Left ventricle myocardium superior (tissue), 1 donor: ENCODE results near the gene CRYBB1. TPM values are rescaled to one million over a fixed set of nuclear protein-coding genes. Genes with fewer than 3 reads are reported as not detected.

Experiments
- ATAC-seq: fragments of 200-7000 bp; cut with Tn5 transposase; one replicate; pipeline ENCODE4 v1.9.1; 2020; ENCODE audit warnings: mild to moderate bottlenecking, moderate library complexity
- DNase-seq: peaks from one replicate; pipeline ENCODE4 v3.0.0-alpha.2; 2020
- intact Hi-C: fragments of 100-400 bp; cut with micrococcal nuclease; formaldehyde crosslinking; loops from one replicate; pipeline ENCODE4 v1.11.0; 2022
- total RNA-seq: library from RNA; stranded (reverse); fragmentation: NEBNext Ultra II Directional; extraction: Animal tissue kit (Norgen Biotek cat#: 25700); gene quantifications from one replicate; pipeline ENCODE4 v1.2.1, GENCODE V29; 2021
- donor health status: DM: no; HTN: yes; CAD: no; lungs with severe emphysema.

The CRYBB1 gene
- total RNA-seq, 1 donor from 2014 or later, result 0.64 TPM

- DNase-seq (no peak), ATAC-seq (no peak)
- intact Hi-C loops, result no loop called here
These were observed 6.8 kb downstream of the CRYBB1 start for GRCh38 chr22:26610996-26611395.

- peak; percentile 54 for ATAC-seq
- intact Hi-C loops, result no loop called here
- DNase-seq, result peak; percentile 55
These were observed 7.5 kb downstream of the CRYBB1 start for GRCh38 chr22:26610072-26610958.

GRCh38 chr22:26609287-26609686, 8.5 kb downstream of the CRYBB1 start:
- ATAC-seq, result no peak
- intact Hi-C loops, result no loop called here
- no peak for DNase-seq

- ATAC-seq (no peak), DNase-seq (no peak)
- intact Hi-C loops, result no loop called here
These were observed 9.7 kb downstream of the CRYBB1 start for GRCh38 chr22:26608129-26608528.

- DNase-seq (no peak), ATAC-seq (no peak)
- intact Hi-C loops, result no loop called here
These were observed 11.2 kb downstream of the CRYBB1 start for GRCh38 chr22:26606611-26607010.

GRCh38 chr22:26604368-26604767, 13.5 kb downstream of the CRYBB1 start:
- intact Hi-C loops, result no loop called here
- DNase-seq (no peak), ATAC-seq (no peak)

GRCh38 chr22:26602127-26602526, 15.7 kb downstream of the CRYBB1 start:
- intact Hi-C loops, result no loop called here
- no peak for ATAC-seq
- no peak for DNase-seq

GRCh38 chr22:26601726-26602125, 16.1 kb downstream of the CRYBB1 start:
- DNase-seq, result no peak
- no peak for ATAC-seq
- intact Hi-C loops, result no loop called here

GRCh38 chr22:26599505-26599904, 18.3 kb downstream of the CRYBB1 start:
- ATAC-seq, result no peak
- DNase-seq, result no peak
- intact Hi-C loops, result no loop called here

GRCh38 chr22:26597480-26597879, 20.3 kb downstream of the CRYBB1 start:
- intact Hi-C loops, result no loop called here
- ATAC-seq, result no peak
- DNase-seq, result no peak

- intact Hi-C loops, result no loop called here
- DNase-seq (no peak), ATAC-seq (no peak)
These were observed 20.8 kb downstream of the CRYBB1 start for GRCh38 chr22:26597026-26597425.

- intact Hi-C loops, result no loop called here
- ATAC-seq (no peak), DNase-seq (no peak)
These were observed 24.1 kb downstream of the CRYBB1 start for GRCh38 chr22:26593763-26594162.

- DNase-seq, result no peak
- intact Hi-C loops, result no loop called here
- no peak for ATAC-seq
These were observed 25.4 kb downstream of the CRYBB1 start for GRCh38 chr22:26592421-26592891.

GRCh38 chr22:26589845-26590736, 27.7 kb downstream of the CRYBB1 start, which contains the start of gene TPST2:
Gene TPST2 (minus strand): TSS chr22:26590132. CDS start chr22:26541630, 48,502 bp downstream.
- intact Hi-C loops, result loop anchor here (10.0 kb wide), 1 partner anchor 85 kb away; no protein-coding TSS in a partner anchor

GRCh38 chr22:26589367-26589844, 28.4 kb downstream of the CRYBB1 start:
- intact Hi-C loops, result loop anchor here (10.0 kb wide), 1 partner anchor 85 kb away; no protein-coding TSS in a partner anchor
- ATAC-seq, result peak; percentile 28
- peak; percentile 50 for DNase-seq

More at GRCh38 chr22:26589845-26590736, 27.7 kb downstream of the CRYBB1 start, which contains the start of gene TPST2:
- ATAC-seq (peak; percentile 95), DNase-seq (peak; percentile 91)

GRCh38 chr22:26588729-26589366, 29.0 kb downstream of the CRYBB1 start:
- DNase-seq, result no peak
- no peak for ATAC-seq
- intact Hi-C loops, result loop anchor here (10.0 kb wide), 1 partner anchor 84 kb away; no protein-coding TSS in a partner anchor

- ATAC-seq, result no peak
- DNase-seq, result no peak
- intact Hi-C loops, result loop anchor here (10.0 kb wide), 1 partner anchor 83 kb away; no protein-coding TSS in a partner anchor
These were observed 29.7 kb downstream of the CRYBB1 start for GRCh38 chr22:26587991-26588613.

- intact Hi-C loops, result loop anchor here (10.0 kb wide), 1 partner anchor 82 kb away; no protein-coding TSS in a partner anchor
- ATAC-seq (no peak), DNase-seq (no peak)
These were observed 31.1 kb downstream of the CRYBB1 start for GRCh38 chr22:26586556-26587325.
